Transverse colon (tissue), 4 donors: ENCODE measurements around the gene PTPRN2.

Source experiments
- CTCF ChIP-seq, 5 experiments: fragments of 200-600 bp in 3 of 5; fragments of 450-650 bp in 2 of 5; sonication (generic) in 3 of 5; IDR thresholded peaks; 1 replicate in 2 of 5; 2 replicates in 3 of 5; pipeline ENCODE4 v1.5.1; 2016 to 2017; ENCODE audit warnings: antibody characterized with exemption in 5 of 5, inconsistent platforms in 3 of 5, mild to moderate bottlenecking in 2 of 5, moderate library complexity in 1 of 5
- EP300 ChIP-seq: sonication (generic); formaldehyde crosslinking; IDR thresholded peaks from one replicate; pipeline ENCODE4 v1.6.1; 2017; ENCODE audit warnings: antibody characterized with exemption, low read depth
- POLR2A ChIP-seq: fragments of 450-650 bp; IDR thresholded peaks from one replicate; pipeline ENCODE4 v1.6.1; 2016; ENCODE audit warnings: antibody characterized with exemption, mild to moderate bottlenecking, moderate library complexity
- POLR2AphosphoS5 ChIP-seq, 3 donors: sonication (generic); formaldehyde crosslinking; IDR thresholded peaks; one replicate each; pipeline ENCODE4 v1.6.1; 2016; ENCODE audit warnings: antibody characterized with exemption in 3 of 3

- TF ChIP-seq POLR2A (no peak), CTCF (IDR thresholded peaks at IDR 0.05) (no peak), POLR2AphosphoS5 (IDR thresholded peaks at IDR 0.05) (no peak), EP300 (no peak)
Observed at GRCh38 chr7:158568974-158569857, 18.4 kb downstream of the PTPRN2 start.
